ENCODE results near the gene MYCBP2. TPM values are rescaled to one million over a fixed set of nuclear protein-coding genes. Genes with fewer than 3 reads are reported as not detected.
"Not testable (repeated sequence)": the region's sequence is repeated elsewhere in the genome, so short reads cannot be mapped to it uniquely, and the experiment has no call there.

Gene MYCBP2
- total and polyA plus RNA-seq, 3 donors from 2014 or later: 69.8 to 195 (median 188) TPM

DNA sequence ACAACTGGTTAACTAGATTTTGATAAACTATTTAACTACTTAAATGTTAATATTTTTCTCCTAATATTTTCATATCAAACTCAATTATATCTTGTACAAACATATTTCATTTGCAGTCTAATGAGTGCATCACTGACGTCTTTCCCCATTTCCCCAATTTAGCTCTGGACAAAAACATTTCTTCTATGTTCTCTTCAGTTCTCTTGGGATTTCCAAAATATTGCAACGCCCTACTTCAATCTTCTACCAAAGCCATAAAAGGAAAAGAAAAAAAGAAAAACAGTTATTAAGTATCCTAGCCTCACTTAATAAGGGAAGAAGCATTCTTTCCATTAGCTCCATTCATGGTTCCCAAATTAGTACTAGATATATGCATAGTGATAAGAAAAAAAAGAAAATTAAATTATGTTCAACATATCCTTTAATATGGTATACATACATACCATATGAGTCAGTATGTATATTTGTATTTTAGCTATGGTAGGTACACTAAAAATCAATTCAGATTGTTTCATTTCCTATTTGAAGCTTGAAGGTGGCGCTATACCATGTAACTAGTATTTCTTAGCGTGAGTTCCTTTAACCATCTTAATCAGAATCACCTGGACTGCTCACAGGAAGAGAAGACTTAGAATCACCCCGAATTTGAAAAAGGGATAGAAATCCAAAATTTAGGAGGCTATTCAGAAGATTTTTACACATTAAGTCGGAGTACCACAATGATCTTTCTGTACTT lies 309.8 kb downstream of the MYCBP2 start:
- WGBS, 2 donors: 74 to 76% methylated on average over 6 of the region's 6 CpGs
- intact Hi-C loops (cut with DNase I; ENCODE audit: low total_unique reads): no loop called here
- Histone ChIP-seq H3K36me3 (ENCODE audit: low read depth, missing control alignments) (no peaks in the 10 kb centered on the region), H3K4me3 (no peak overlapping the region), H3K4me1 (peaks cover 15% of the 10 kb centered on the region), H3K27ac (peak overlapping the region; percentile 76 to 100), H3K27me3 (no peaks in the 10 kb centered on the region), H3K9me3 (no peaks in the 10 kb centered on the region)
- no peak for TF ChIP-seq POLR2A (IDR thresholded peaks at IDR 0.05)
- TF ChIP-seq, protein P1, sequence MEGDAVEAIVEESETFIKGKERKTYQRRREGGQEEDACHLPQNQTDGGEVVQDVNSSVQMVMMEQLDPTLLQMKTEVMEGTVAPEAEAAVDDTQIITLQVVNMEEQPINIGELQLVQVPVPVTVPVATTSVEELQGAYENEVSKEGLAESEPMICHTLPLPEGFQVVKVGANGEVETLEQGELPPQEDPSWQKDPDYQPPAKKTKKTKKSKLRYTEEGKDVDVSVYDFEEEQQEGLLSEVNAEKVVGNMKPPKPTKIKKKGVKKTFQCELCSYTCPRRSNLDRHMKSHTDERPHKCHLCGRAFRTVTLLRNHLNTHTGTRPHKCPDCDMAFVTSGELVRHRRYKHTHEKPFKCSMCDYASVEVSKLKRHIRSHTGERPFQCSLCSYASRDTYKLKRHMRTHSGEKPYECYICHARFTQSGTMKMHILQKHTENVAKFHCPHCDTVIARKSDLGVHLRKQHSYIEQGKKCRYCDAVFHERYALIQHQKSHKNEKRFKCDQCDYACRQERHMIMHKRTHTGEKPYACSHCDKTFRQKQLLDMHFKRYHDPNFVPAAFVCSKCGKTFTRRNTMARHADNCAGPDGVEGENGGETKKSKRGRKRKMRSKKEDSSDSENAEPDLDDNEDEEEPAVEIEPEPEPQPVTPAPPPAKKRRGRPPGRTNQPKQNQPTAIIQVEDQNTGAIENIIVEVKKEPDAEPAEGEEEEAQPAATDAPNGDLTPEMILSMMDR (IDR thresholded peaks at IDR 0.05): no peak
- DNase-seq: no peak

DNA sequence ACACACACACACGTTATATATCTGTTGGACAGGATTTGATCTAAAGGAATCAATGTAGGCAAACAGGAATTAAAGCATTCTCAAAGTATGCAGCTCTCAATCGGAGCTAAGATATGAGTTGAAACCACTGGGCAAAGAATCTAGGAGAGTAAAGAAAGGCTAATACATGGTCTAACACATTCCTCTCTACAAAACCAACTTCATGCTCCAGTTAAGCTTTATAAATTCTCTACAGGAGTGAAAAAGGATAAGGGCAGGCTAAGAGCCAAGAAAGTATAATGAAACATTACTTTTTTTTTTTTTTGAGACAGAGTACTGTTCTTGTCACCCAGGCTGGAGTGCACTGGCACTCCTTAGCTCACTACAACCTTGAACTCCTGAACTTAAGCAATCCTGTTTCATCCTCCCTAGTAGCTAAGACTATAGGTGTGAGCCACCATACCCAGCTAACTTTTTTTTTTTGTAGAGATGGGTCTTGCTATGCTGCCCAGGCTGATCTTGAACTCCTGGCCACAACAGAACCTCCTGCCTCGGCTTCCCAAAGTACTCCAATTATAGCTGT lies 310.6 kb downstream of the MYCBP2 start:
- Histone ChIP-seq H3K4me1 (peaks cover 14% of the 10 kb centered on the region), H3K9me3 (no peaks in the 10 kb centered on the region), H3K27me3 (no peaks in the 10 kb centered on the region), H3K36me3 (ENCODE audit: low read depth, missing control alignments) (no peaks in the 10 kb centered on the region), H3K4me3 (no peak overlapping the region), H3K27ac (peak overlapping the region; percentile 72 to 100)
- no peak for DNase-seq
- WGBS, 2 donors: 70 to 71% methylated on average over 3 of the region's 3 CpGs
- TF ChIP-seq, protein P1 (IDR thresholded peaks at IDR 0.05): no peak
- no peak for TF ChIP-seq POLR2A (IDR thresholded peaks at IDR 0.05)
- intact Hi-C loops (cut with DNase I; ENCODE audit: low total_unique reads): no loop called here

DNA sequence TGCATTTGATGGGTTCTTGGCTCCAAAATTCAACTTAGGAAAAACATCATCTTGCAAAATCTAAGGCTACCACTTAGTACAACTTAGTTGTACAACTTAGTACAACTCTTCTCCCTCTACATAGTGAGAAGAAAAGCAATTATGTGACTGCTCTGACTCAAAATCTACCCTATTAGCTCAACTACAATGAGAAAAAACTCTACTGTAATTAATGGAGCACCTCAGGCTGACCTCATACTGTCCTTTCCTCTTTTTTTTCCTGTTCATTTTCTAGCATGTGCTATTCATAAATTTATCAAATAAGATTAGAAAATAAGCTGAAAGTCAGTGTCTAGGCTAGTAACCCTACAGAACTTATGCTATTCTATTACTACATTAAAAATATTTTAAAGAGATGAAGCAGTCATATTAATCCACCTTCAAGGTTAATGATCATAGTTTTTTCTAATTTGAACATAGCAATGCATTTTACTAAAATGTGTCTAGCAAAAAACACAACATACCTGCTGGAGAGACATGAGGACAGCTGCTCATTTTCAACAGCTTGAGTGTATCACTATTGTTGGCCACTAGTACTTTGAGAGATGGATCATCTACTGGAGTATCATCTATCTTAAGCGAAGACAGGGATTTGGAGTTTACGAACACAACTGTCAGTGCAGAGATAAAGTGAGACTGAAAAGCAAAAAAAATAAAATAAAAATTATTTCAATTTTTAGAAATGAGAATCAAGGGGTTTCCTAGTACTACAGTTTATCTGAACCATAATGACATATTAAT lies 311.8 kb downstream of the MYCBP2 start:
- intact Hi-C loops (cut with DNase I; ENCODE audit: low total_unique reads): no loop called here

GRCh38 chr13:77013853-77014542 lies 312.9 kb downstream of the MYCBP2 start:
- Histone ChIP-seq H3K4me1 (peaks cover 6% of the 10 kb centered on the region), H3K4me3 (no peak overlapping the region), H3K27me3 (no peaks in the 10 kb centered on the region), H3K27ac (no peak overlapping the region), H3K9me3 (no peaks in the 10 kb centered on the region), H3K36me3 (ENCODE audit: low read depth, missing control alignments) (no peaks in the 10 kb centered on the region)
- WGBS, 2 donors: 50 to 59% methylated on average over 2 of the region's 2 CpGs
- DNase-seq: no peak
- intact Hi-C loops (cut with DNase I; ENCODE audit: low total_unique reads): no loop called here
- no peak for TF ChIP-seq POLR2A (IDR thresholded peaks at IDR 0.05)
- TF ChIP-seq, protein P1 (IDR thresholded peaks at IDR 0.05): no peak

More for the DNA sequence above, 311.8 kb downstream of the MYCBP2 start:
- H3K4me1 ChIP-seq: peaks cover 9% of the 10 kb centered on the region
- H3K4me3 ChIP-seq: no peak overlapping the region
- peak overlapping the region in 1 of 2 donors; percentile 100 for H3K27ac ChIP-seq
- TF ChIP-seq, protein P1 (IDR thresholded peaks at IDR 0.05): no peak
- no peak for TF ChIP-seq POLR2A (IDR thresholded peaks at IDR 0.05)
- DNase-seq: no peak
- WGBS, 2 donors: 84 to 89% methylated on average over 2 of the region's 2 CpGs
- no peaks in the 10 kb centered on the region for H3K27me3 ChIP-seq
- H3K36me3 ChIP-seq (ENCODE audit: low read depth, missing control alignments): no peaks in the 10 kb centered on the region
- H3K9me3 ChIP-seq: no peaks in the 10 kb centered on the region

- H3K27ac ChIP-seq; H3K9me3 ChIP-seq; H3K4me3 ChIP-seq; H3K4me1 ChIP-seq; DNase-seq; H3K36me3 ChIP-seq (ENCODE audit: low read depth, missing control alignments); H3K27me3 ChIP-seq; intact Hi-C loops (cut with DNase I; ENCODE audit: low total_unique reads): not testable (repeated sequence)
- WGBS, 2 donors: 92 to 98% methylated on average over 5 of the region's 5 CpGs
Measured at GRCh38 chr13:77009719-77010118, 317.2 kb downstream of the MYCBP2 start.
